Liver (tissue), 9 donors: ENCODE results near the gene NTM. TPM values are rescaled to one million over a fixed set of nuclear protein-coding genes. Genes with fewer than 3 reads are reported as not detected.

Experiments
- DNase-seq: peaks from one replicate; pipeline ENCODE4 v3.0.0-alpha.2; 2017; ENCODE audit warnings: low spot score
- H3K27ac ChIP-seq, 2 donors: one replicate each; pipeline ENCODE4 v1.7.0; 2013; ENCODE audit warnings: inconsistent platforms in 2 of 2, low read length in 2 of 2, control low read depth in 1 of 2, low read depth in 1 of 2, mild to moderate bottlenecking in 1 of 2
- H3K27me3 ChIP-seq, 4 donors: one replicate each; pipeline versions ENCODE4 v1.6.1 to v1.7.0; 2013; ENCODE audit warnings: low read length in 3 of 4, inconsistent platforms in 1 of 4, mild to moderate bottlenecking in 1 of 4, moderate library complexity in 1 of 4; ENCODE audit not compliant: control insufficient read depth in 4 of 4, insufficient read depth in 4 of 4
- H3K36me3 ChIP-seq, 4 donors: one replicate each; pipeline versions ENCODE4 v1.6.1 to v1.7.0; 2013; ENCODE audit warnings: low read length in 3 of 4, mild to moderate bottlenecking in 3 of 4, low read depth in 1 of 4, moderate library complexity in 1 of 4; ENCODE audit not compliant: control insufficient read depth in 4 of 4, insufficient read depth in 3 of 4
- H3K4me1 ChIP-seq, 4 donors: one replicate each; pipeline versions ENCODE4 v1.6.1 to v1.7.0; 2013; ENCODE audit warnings: low read length in 3 of 4, mild to moderate bottlenecking in 3 of 4, moderate library complexity in 1 of 4; ENCODE audit not compliant: control insufficient read depth in 4 of 4, insufficient read depth in 4 of 4
- H3K4me3 ChIP-seq, 3 donors: one replicate each; pipeline versions ENCODE4 v1.6.1 to v1.7.0; 2013; ENCODE audit warnings: low read length in 3 of 3, control low read depth in 1 of 3, low read depth in 1 of 3, mild to moderate bottlenecking in 1 of 3
- H3K9ac ChIP-seq, 2 donors: one replicate each; pipeline ENCODE4 v1.7.0; 2013; ENCODE audit warnings: low read length in 2 of 2, mild to moderate bottlenecking in 2 of 2, moderate library complexity in 2 of 2, control low read depth in 1 of 2, low read depth in 1 of 2
- H3K9me3 ChIP-seq, 4 donors: one replicate each; pipeline versions ENCODE4 v1.6.1 to v1.7.0; 2013; ENCODE audit warnings: low read length in 3 of 4; ENCODE audit not compliant: control insufficient read depth in 4 of 4
- ATF3 ChIP-seq: IDR thresholded peaks from 2 replicates; pipeline ENCODE4 v1.6.1; 2016; ENCODE audit warnings: antibody characterized with exemption
- CTCF ChIP-seq: fragments of 150-350 bp; IDR thresholded peaks from 2 replicates; pipeline ENCODE4 v1.5.1; 2017; ENCODE audit warnings: improper control_type of control experiment, low read depth, low read length; ENCODE audit not compliant: missing input control
- EGR1 ChIP-seq, 2 donors: IDR thresholded peaks; 2 replicates each; pipeline ENCODE4 v1.6.1; 2016 to 2018; ENCODE audit warnings: antibody characterized with exemption in 2 of 2, low read depth in 2 of 2
- FOXA1 ChIP-seq: IDR thresholded peaks from 2 replicates; pipeline ENCODE4 v1.6.1; 2016; ENCODE audit warnings: antibody characterized with exemption
- FOXA2 ChIP-seq: IDR thresholded peaks from 2 replicates; pipeline ENCODE4 v1.6.1; 2016; ENCODE audit warnings: antibody characterized with exemption
- GABPA ChIP-seq, 2 donors: IDR thresholded peaks in 1 of 2; conservative IDR thresholded peaks in 1 of 2; 2 replicates each; pipeline ENCODE4 v1.6.1; 2016; ENCODE audit warnings: antibody characterized with exemption in 2 of 2, mild to moderate bottlenecking in 1 of 2, moderate library complexity in 1 of 2
- HNF4A ChIP-seq, 2 donors: conservative IDR thresholded peaks; 2 replicates each; pipeline ENCODE4 v1.6.1; 2016; ENCODE audit warnings: antibody characterized with exemption in 2 of 2, mild to moderate bottlenecking in 2 of 2
- HNF4G ChIP-seq: IDR thresholded peaks from 2 replicates; pipeline ENCODE4 v1.6.1; 2016; ENCODE audit warnings: antibody characterized with exemption
- JUND ChIP-seq, 2 donors: IDR thresholded peaks; 2 replicates each; pipeline ENCODE4 v1.6.1; 2016; ENCODE audit warnings: antibody characterized with exemption in 2 of 2
- MAX ChIP-seq: IDR thresholded peaks from 2 replicates; pipeline ENCODE4 v1.6.1; 2016; ENCODE audit warnings: antibody characterized with exemption
- NR2F2 ChIP-seq: IDR thresholded peaks from 2 replicates; pipeline ENCODE4 v1.6.1; 2016; ENCODE audit warnings: antibody characterized with exemption
- RAD21 ChIP-seq, 2 donors: IDR thresholded peaks; 2 replicates each; pipeline ENCODE4 v1.6.1; 2016; ENCODE audit warnings: antibody characterized with exemption in 2 of 2, mild to moderate bottlenecking in 2 of 2
- REST ChIP-seq: IDR thresholded peaks from 2 replicates; pipeline ENCODE4 v1.6.1; 2016; ENCODE audit warnings: antibody characterized with exemption, mild to moderate bottlenecking
- RXRA ChIP-seq, 2 donors: IDR thresholded peaks; 2 replicates each; pipeline ENCODE4 v1.6.1; 2017 to 2018; ENCODE audit warnings: antibody characterized with exemption in 2 of 2, mild to moderate bottlenecking in 1 of 2
- SP1 ChIP-seq: IDR thresholded peaks from 2 replicates; pipeline ENCODE4 v1.6.1; 2018; ENCODE audit warnings: antibody characterized with exemption, mild to moderate bottlenecking
- TAF1 ChIP-seq: conservative IDR thresholded peaks from 2 replicates; pipeline ENCODE4 v1.6.1; 2016; ENCODE audit warnings: antibody characterized with exemption, mild to moderate bottlenecking
- YY1 ChIP-seq: IDR thresholded peaks from 2 replicates; pipeline ENCODE4 v1.6.1; 2016; ENCODE audit warnings: antibody characterized with exemption, mild to moderate bottlenecking
- ZBTB33 ChIP-seq: IDR thresholded peaks from 2 replicates; pipeline ENCODE4 v1.6.1; 2016; ENCODE audit warnings: antibody characterized with exemption
- WGBS: extraction: QIAGEN DNeasy Blood & Tissue Kit; methylation state at CpG from one replicate; pipeline ENCODE4 v1.1.7; 2013; 5-methylcytosine and 5-hydroxymethylcytosine counted together
- polyA plus RNA-seq, 2 donors: library from polyadenylated mRNA; stranded (reverse) in 1 of 2; unstranded in 1 of 2; fragments of 200-250 nt in 1 of 2; fragments of >200 nt in 1 of 2; fragmentation: Nextera tagmentation in 1 of 2; extraction: Ambion mirVana in 1 of 2; gene quantifications; one replicate each; pipeline versions ENCODE4 v1.2.1 to v1.2.3, GENCODE V29; 2013 to 2015
- total RNA-seq, 2 donors: library from RNA; depleted of rRNA; stranded (reverse); fragments of >200 nt; gene quantifications; one replicate each; pipeline ENCODE4 v1.2.3, GENCODE V29; 2014
- donor health status: healthy.
- donor health status: healthy.
- donor health status: healthy.
- donor health status: healthy.
- donor health status: healthy.

The NTM gene
- total and polyA plus RNA-seq, 4 donors: 0.08 to 1.1 (median 0.08) TPM; not detected in 1

- TF ChIP-seq CTCF: no peak
These were observed 592.4 kb downstream of the NTM start (continued) for GRCh38 chr11:131962818-131963217.

GRCh38 chr11:131964698-131965483 is 594.5 kb downstream of the NTM start:
- Histone ChIP-seq H3K9ac (no peak overlapping the region), H3K4me3 (no peak overlapping the region), H3K27me3 (peaks cover 0 to 9% (median 0%) of the 10 kb centered on the region in 4 donors), H3K36me3 (no peaks in the 10 kb centered on the region), H3K9me3 (no peaks in the 10 kb centered on the region), H3K27ac (no peak overlapping the region), H3K4me1 (no peaks in the 10 kb centered on the region)
- 74% methylated on average over 9 of the region's 9 CpGs for WGBS
- TF ChIP-seq ATF3: no peak
- no peak for DNase-seq

GRCh38 chr11:131965504-131965903 is 595.1 kb downstream of the NTM start:
- no peaks in the 10 kb centered on the region for H3K4me1 ChIP-seq
- no peak overlapping the region for H3K9ac ChIP-seq
- H3K9me3 ChIP-seq: no peaks in the 10 kb centered on the region
- 63% methylated on average over 3 of the region's 3 CpGs for WGBS
- no peak overlapping the region for H3K4me3 ChIP-seq
- H3K36me3 ChIP-seq: no peaks in the 10 kb centered on the region
- H3K27ac ChIP-seq: no peak overlapping the region
- peaks cover 0 to 13% (median 0%) of the 10 kb centered on the region in 4 donors for H3K27me3 ChIP-seq
- TF ChIP-seq MAX (no peak), RXRA (IDR thresholded peaks at IDR 0.05) (no peak), HNF4G (no peak), ATF3 (no peak), JUND (IDR thresholded peaks at IDR 0.05) (no peak), NR2F2 (no peak), REST (no peak), FOXA2 (no peak), HNF4A (conservative IDR thresholded peaks at IDR 0.05) (no peak), YY1 (no peak), SP1 (no peak), EGR1 (IDR thresholded peaks at IDR 0.05; ENCODE audit: low read depth in 2 of 2) (no peak), FOXA1 (no peak), GABPA (IDR thresholded peaks at IDR 0.05 in 1 of 2, conservative IDR thresholded peaks at IDR 0.05 in 1 of 2) (no peak), CTCF (no peak), ZBTB33 (no peak), TAF1 (no peak), RAD21 (IDR thresholded peaks at IDR 0.05) (no peak)
- DNase-seq: no peak
